ENCODE measurements around the gene KIF3C. TPM values are rescaled to one million over a fixed set of nuclear protein-coding genes. Genes with fewer than 3 reads are reported as not detected.

Gene KIF3C
- total and polyA plus RNA-seq, 2 experiments from 2014 or later = 7.0 to 7.2 TPM

DNA sequence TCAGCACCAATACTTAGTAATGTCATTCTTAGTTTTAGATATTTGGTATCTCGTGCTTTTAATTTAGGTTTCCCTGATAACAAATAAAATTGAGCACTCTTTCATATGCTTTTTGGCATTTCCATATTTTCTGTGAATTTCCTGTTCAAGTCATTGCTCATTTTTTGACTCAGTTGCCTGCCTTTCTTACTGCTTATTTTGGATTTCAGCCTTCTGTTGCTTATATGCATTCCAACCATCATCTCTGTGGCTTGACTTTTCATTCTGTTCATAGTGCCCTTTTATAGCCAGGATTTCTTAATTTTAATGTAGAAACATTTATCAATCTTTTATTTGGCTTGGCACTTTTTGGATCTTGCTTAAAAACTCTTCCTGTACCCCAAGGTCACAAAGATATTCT lies 14.5 kb upstream of the KIF3C start:
- DNase-seq = peak; percentile 31
- in situ Hi-C loops (cut with MboI) = no loop called here
- H3F3A ChIP-seq (ENCODE audit: insufficient read depth) = peaks cover 21% of the 10 kb centered on the region

GRCh38 chr2:25994509-25994908 lies 12.2 kb upstream of the KIF3C start:
- Histone ChIP-seq H3K27me3 (replicated peaks; ENCODE audit: insufficient read depth) (no peaks in the 10 kb centered on the region), H3K4me1 (ENCODE audit: insufficient read depth) (peaks cover 18% of the 10 kb centered on the region), H3K9me3 (ENCODE audit: low read depth) (no peaks in the 10 kb centered on the region), H3K79me2 (ENCODE audit: insufficient read depth) (no peaks in the 10 kb centered on the region), H2AFZ (no peak overlapping the region), H4K20me1 (ENCODE audit: insufficient read depth) (no peaks in the 10 kb centered on the region), H3K36me3 (ENCODE audit: low read depth) (no peaks in the 10 kb centered on the region), H3K4me3 (no peak overlapping the region), H3K4me2 (ENCODE audit: unreplicated experiment) (no peak overlapping the region), H3F3A (ENCODE audit: insufficient read depth) (peaks cover 21% of the 10 kb centered on the region), H3K9ac (no peak overlapping the region), H3K27ac (no peak overlapping the region), H3K9me2 (ENCODE audit: insufficient read depth) (no peaks in the 10 kb centered on the region)
- no peak for DNase-seq
- in situ Hi-C loops (cut with MboI) = loop anchor here (5.0 kb wide), 1 partner anchor 153 kb away; no protein-coding TSS in a partner anchor
- TF ChIP-seq EZH2 (IDR thresholded peaks at IDR 0.05; ENCODE audit: insufficient read depth, poor library complexity, severe bottlenecking) (no peak), EZH2phosphoT487 (IDR thresholded peaks at IDR 0.05; ENCODE audit: insufficient read depth, low read depth) (no peak)
- 94 to 96% methylated on average over 15 of the region's 15 CpGs for WGBS, 2 experiments (ENCODE audit: low coverage in 1 of 2, low lambda C conversion rate in 2 of 2, missing lambda C conversion rate in 2 of 2)

More for the DNA sequence above, 14.5 kb upstream of the KIF3C start:
- Histone ChIP-seq H3K4me3 (no peak overlapping the region), H4K20me1 (ENCODE audit: insufficient read depth) (no peaks in the 10 kb centered on the region), H3K4me2 (ENCODE audit: unreplicated experiment) (no peak overlapping the region), H3K9ac (no peak overlapping the region), H3K27me3 (replicated peaks; ENCODE audit: insufficient read depth) (no peaks in the 10 kb centered on the region), H3K79me2 (ENCODE audit: insufficient read depth) (no peaks in the 10 kb centered on the region), H3K9me3 (ENCODE audit: low read depth) (no peaks in the 10 kb centered on the region), H3K4me1 (ENCODE audit: insufficient read depth) (peaks cover 32% of the 10 kb centered on the region), H2AFZ (no peak overlapping the region), H3K27ac (no peak overlapping the region), H3K36me3 (ENCODE audit: low read depth) (no peaks in the 10 kb centered on the region), H3K9me2 (ENCODE audit: insufficient read depth) (no peaks in the 10 kb centered on the region)
- TF ChIP-seq EZH2 (IDR thresholded peaks at IDR 0.05; ENCODE audit: insufficient read depth, poor library complexity, severe bottlenecking) (no peak), EZH2phosphoT487 (IDR thresholded peaks at IDR 0.05; ENCODE audit: insufficient read depth, low read depth) (no peak)
- 96 to 97% methylated on average over 1 of the region's 1 CpG for WGBS, 2 experiments (ENCODE audit: low coverage in 1 of 2, low lambda C conversion rate in 2 of 2, missing lambda C conversion rate in 2 of 2)

- H2AFZ ChIP-seq = no peak overlapping the region
- H3K27ac ChIP-seq = no peak overlapping the region
- no peaks in the 10 kb centered on the region for H3K9me2 ChIP-seq (ENCODE audit: insufficient read depth)
- in situ Hi-C loops (cut with MboI) = loop anchor here (5.0 kb wide), 1 partner anchor 154 kb away; no protein-coding TSS in a partner anchor
- H3K9me3 ChIP-seq (ENCODE audit: low read depth) = no peaks in the 10 kb centered on the region
- no peak overlapping the region for H3K9ac ChIP-seq
- H3K79me2 ChIP-seq (ENCODE audit: insufficient read depth) = no peaks in the 10 kb centered on the region
- H3K36me3 ChIP-seq (ENCODE audit: low read depth) = no peaks in the 10 kb centered on the region
- H3K27me3 ChIP-seq (replicated peaks; ENCODE audit: insufficient read depth) = no peaks in the 10 kb centered on the region
- TF ChIP-seq EZH2phosphoT487 (IDR thresholded peaks at IDR 0.05; ENCODE audit: insufficient read depth, low read depth) (no peak), EZH2 (IDR thresholded peaks at IDR 0.05; ENCODE audit: insufficient read depth, poor library complexity, severe bottlenecking) (no peak)
- peaks cover 10% of the 10 kb centered on the region for H3K4me1 ChIP-seq (ENCODE audit: insufficient read depth)
- DNase-seq = no peak
- H4K20me1 ChIP-seq (ENCODE audit: insufficient read depth) = no peaks in the 10 kb centered on the region
- H3F3A ChIP-seq (ENCODE audit: insufficient read depth) = peaks cover 14% of the 10 kb centered on the region
- 88 to 89% methylated on average over 5 of the region's 5 CpGs for WGBS, 2 experiments (ENCODE audit: low coverage in 1 of 2, low lambda C conversion rate in 2 of 2, missing lambda C conversion rate in 2 of 2)
- H3K4me2 ChIP-seq (ENCODE audit: unreplicated experiment) = no peak overlapping the region
- H3K4me3 ChIP-seq = no peak overlapping the region
Measured at GRCh38 chr2:25993049-25993448, 10.8 kb upstream of the KIF3C start.

GRCh38 chr2:25992556-25992955 lies 10.3 kb upstream of the KIF3C start:
- in situ Hi-C loops (cut with MboI) = loop anchor here (5.0 kb wide), 1 partner anchor 155 kb away; no protein-coding TSS in a partner anchor
- H3K4me3 ChIP-seq = no peak overlapping the region

More at GRCh38 chr2:25992556-25992955, 10.3 kb upstream of the KIF3C start:
- TF ChIP-seq EZH2phosphoT487 (IDR thresholded peaks at IDR 0.05; ENCODE audit: insufficient read depth, low read depth) = no peak
- TF ChIP-seq EZH2 (IDR thresholded peaks at IDR 0.05; ENCODE audit: insufficient read depth, poor library complexity, severe bottlenecking) = no peak
- Histone ChIP-seq H3K9me3 (ENCODE audit: low read depth) (no peaks in the 10 kb centered on the region), H3K9ac (no peak overlapping the region), H3F3A (ENCODE audit: insufficient read depth) (peaks cover 13% of the 10 kb centered on the region), H3K36me3 (ENCODE audit: low read depth) (no peaks in the 10 kb centered on the region), H3K9me2 (ENCODE audit: insufficient read depth) (no peaks in the 10 kb centered on the region), H3K27ac (no peak overlapping the region), H3K27me3 (replicated peaks; ENCODE audit: insufficient read depth) (no peaks in the 10 kb centered on the region), H4K20me1 (ENCODE audit: insufficient read depth) (no peaks in the 10 kb centered on the region), H3K79me2 (ENCODE audit: insufficient read depth) (no peaks in the 10 kb centered on the region), H3K4me1 (ENCODE audit: insufficient read depth) (peaks cover 7% of the 10 kb centered on the region), H3K4me2 (ENCODE audit: unreplicated experiment) (no peak overlapping the region), H2AFZ (no peak overlapping the region)
- no peak for DNase-seq
- 85 to 86% methylated on average over 7 to 8 of the region's 8 CpGs for WGBS, 2 experiments (ENCODE audit: low coverage in 1 of 2, low lambda C conversion rate in 2 of 2, missing lambda C conversion rate in 2 of 2)

Measured in GM23248 (cell line).